Left ventricle myocardium inferior (tissue), 1 donor: ENCODE measurements around the gene C1orf105. TPM values are rescaled to one million over a fixed set of nuclear protein-coding genes. Genes with fewer than 3 reads are reported as not detected.
"Not testable (repeated sequence)": the region's sequence is repeated elsewhere in the genome, so short reads cannot be mapped to it uniquely, and the experiment has no call there.

ENCODE experiments used
- DNase-seq: peaks from one replicate; pipeline ENCODE4 v3.0.0-alpha.2; 2020
- H3K27ac ChIP-seq: fragments of 200-600 bp; replicated peaks from 2 replicates; pipeline ENCODE4 v1.8.0; 2021
- H3K27me3 ChIP-seq: fragments of 200-600 bp; 2 replicates; pipeline ENCODE4 v1.8.0; 2021; ENCODE audit warnings: low read depth
- H3K36me3 ChIP-seq: fragments of 200-600 bp; 2 replicates; pipeline ENCODE4 v1.8.0; 2021
- H3K4me1 ChIP-seq: fragments of 200-600 bp; 2 replicates; pipeline ENCODE4 v1.8.0; 2021
- H3K4me3 ChIP-seq: fragments of 200-600 bp; 2 replicates; pipeline ENCODE4 v1.8.0; 2021; ENCODE audit warnings: mild to moderate bottlenecking, moderate library complexity
- H3K9me3 ChIP-seq: fragments of 200-600 bp; replicated peaks from 2 replicates; pipeline ENCODE4 v1.8.0; 2021
- intact Hi-C: fragments of 100-400 bp; cut with micrococcal nuclease; formaldehyde crosslinking; loops from one replicate; pipeline ENCODE4 v1.11.0; 2022
- total RNA-seq: library from RNA; stranded (reverse); fragmentation: NEBNext Ultra II Directional; extraction: Animal tissue kit (Norgen Biotek cat#: 25700); gene quantifications from one replicate; pipeline ENCODE4 v1.2.1, GENCODE V29; 2021
- TF ChIP-seq, protein P1 (sequence below): fragments of 200-600 bp; IDR thresholded peaks from 2 replicates; pipeline ENCODE4 v1.8.0; 2021; ENCODE audit warnings: antibody characterized with exemption, mild to moderate bottlenecking, borderline replicate concordance
- donor health status: DM: no; HTN: yes; CAD: no; lungs with severe emphysema.

The C1orf105 gene
- total RNA-seq, 1 donor from 2014 or later, result 8.5 TPM

DNA sequence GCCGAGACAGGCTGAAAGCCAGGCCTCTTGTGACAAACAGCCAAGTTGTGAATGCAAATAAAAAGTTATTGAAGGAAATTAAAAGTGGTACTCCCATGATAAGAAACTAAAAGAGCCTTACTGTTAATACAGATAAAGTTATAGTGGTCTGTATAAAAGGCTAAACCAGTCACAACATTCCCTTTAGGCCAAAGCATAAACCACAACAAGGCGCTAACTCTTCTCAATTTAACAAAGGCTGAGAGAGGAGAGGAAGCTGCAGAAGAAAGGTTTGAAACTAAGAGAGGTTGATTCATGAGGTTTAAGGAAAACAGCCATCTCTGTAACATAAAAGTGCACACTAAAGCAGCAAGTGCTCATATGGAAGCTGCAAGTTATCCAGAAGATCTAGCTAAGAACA, 10.7 kb downstream of the C1orf105 start:
- H3K36me3 ChIP-seq, result no peaks in the 10 kb centered on the region
- H3K27me3 ChIP-seq, result no peaks in the 10 kb centered on the region
- no peaks in the 10 kb centered on the region for H3K4me1 ChIP-seq
- TF ChIP-seq, protein P1, sequence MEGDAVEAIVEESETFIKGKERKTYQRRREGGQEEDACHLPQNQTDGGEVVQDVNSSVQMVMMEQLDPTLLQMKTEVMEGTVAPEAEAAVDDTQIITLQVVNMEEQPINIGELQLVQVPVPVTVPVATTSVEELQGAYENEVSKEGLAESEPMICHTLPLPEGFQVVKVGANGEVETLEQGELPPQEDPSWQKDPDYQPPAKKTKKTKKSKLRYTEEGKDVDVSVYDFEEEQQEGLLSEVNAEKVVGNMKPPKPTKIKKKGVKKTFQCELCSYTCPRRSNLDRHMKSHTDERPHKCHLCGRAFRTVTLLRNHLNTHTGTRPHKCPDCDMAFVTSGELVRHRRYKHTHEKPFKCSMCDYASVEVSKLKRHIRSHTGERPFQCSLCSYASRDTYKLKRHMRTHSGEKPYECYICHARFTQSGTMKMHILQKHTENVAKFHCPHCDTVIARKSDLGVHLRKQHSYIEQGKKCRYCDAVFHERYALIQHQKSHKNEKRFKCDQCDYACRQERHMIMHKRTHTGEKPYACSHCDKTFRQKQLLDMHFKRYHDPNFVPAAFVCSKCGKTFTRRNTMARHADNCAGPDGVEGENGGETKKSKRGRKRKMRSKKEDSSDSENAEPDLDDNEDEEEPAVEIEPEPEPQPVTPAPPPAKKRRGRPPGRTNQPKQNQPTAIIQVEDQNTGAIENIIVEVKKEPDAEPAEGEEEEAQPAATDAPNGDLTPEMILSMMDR, result no peak
- H3K27ac ChIP-seq, result no peak overlapping the region
- DNase-seq, result no peak
- intact Hi-C loops, result no loop called here
- H3K9me3 ChIP-seq, result peaks cover 3% of the 10 kb centered on the region
- H3K4me3 ChIP-seq, result no peak overlapping the region

- Histone ChIP-seq H3K36me3 (no peaks in the 10 kb centered on the region), H3K4me3 (no peak overlapping the region), H3K27me3 (no peaks in the 10 kb centered on the region), H3K9me3 (peaks cover 9% of the 10 kb centered on the region), H3K27ac (no peak overlapping the region), H3K4me1 (no peaks in the 10 kb centered on the region)
- intact Hi-C loops, result no loop called here
- TF ChIP-seq, protein P1, result no peak
- no peak for DNase-seq
Measured at GRCh38 chr1:172431721-172432192, 11.3 kb downstream of the C1orf105 start.

DNA sequence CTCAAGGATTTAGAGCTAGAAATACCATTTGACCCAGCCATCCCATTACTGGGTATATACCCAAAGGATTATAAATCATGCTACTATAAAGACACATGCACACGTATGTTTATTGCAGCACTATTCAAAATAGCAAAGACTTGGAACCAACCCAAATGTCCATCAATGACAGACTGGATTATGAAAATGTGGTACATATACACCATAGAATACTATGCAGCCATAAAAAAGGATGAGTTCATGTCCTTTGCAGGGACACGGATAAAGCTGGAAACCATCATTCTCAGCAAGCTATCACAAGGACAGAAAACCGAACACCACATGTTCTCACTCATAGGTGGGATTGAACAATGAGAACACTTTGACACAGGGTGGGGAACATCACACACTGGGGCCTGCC, 16.7 kb downstream of the C1orf105 start:
- H3K36me3 ChIP-seq, H3K4me3 ChIP-seq, H3K4me1 ChIP-seq, intact Hi-C loops, H3K27me3 ChIP-seq, DNase-seq, H3K27ac ChIP-seq: not testable (repeated sequence)
- H3K9me3 ChIP-seq, result peaks cover 22% of the 10 kb centered on the region

DNA sequence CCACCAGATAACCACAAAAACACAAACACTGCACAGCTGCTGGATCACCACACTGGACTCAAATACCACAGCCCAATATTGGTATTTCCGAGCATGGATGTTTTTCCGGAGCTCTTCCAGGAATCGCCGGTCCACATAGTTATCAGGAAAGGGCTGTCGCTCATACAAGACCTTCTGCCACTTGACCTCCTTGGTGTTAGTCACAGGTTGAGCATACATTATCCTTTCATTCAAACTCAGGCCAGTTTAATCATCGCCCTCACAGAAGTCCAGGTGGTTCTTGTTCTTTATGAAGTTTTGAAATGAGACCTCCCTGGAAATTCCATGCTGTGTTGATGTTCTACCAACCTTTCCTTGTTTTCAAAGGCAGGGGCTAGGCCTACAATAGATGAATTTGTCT, 21.9 kb downstream of the C1orf105 start:
- intact Hi-C loops, result no loop called here
- H3K4me3 ChIP-seq, result peak overlapping the region; percentile 92

GRCh38 chr1:172442843-172443565, 22.5 kb downstream of the C1orf105 start:
- no peak for DNase-seq
- H3K27ac ChIP-seq, result peak overlapping the region; percentile 86
- TF ChIP-seq, protein P1, result no peak
- H3K27me3 ChIP-seq, result no peaks in the 10 kb centered on the region
- intact Hi-C loops, result no loop called here
- H3K9me3 ChIP-seq, result peaks cover under 1% of the 10 kb centered on the region
- peak overlapping the region; percentile 92 for H3K4me3 ChIP-seq
- H3K36me3 ChIP-seq, result peaks cover 8% of the 10 kb centered on the region
- H3K4me1 ChIP-seq, result peaks cover 32% of the 10 kb centered on the region

More for the DNA sequence above, 21.9 kb downstream of the C1orf105 start:
- Histone ChIP-seq H3K4me1 (peaks cover 32% of the 10 kb centered on the region), H3K36me3 (peaks cover 8% of the 10 kb centered on the region), H3K27ac (no peak overlapping the region), H3K9me3 (peaks cover 7% of the 10 kb centered on the region), H3K27me3 (no peaks in the 10 kb centered on the region)
- no peak for DNase-seq
- TF ChIP-seq, protein P1, result no peak
